ENCODE data around the gene ZNF837. TPM values are rescaled to one million over a fixed set of nuclear protein-coding genes. Genes with fewer than 3 reads are reported as not detected.

The ZNF837 gene
- total RNA-seq, 4 donors from 2014 or later, result 2.4 to 6.7 (median 3.3) TPM

- Histone ChIP-seq H3K36me3 (peaks cover 0 to 71% (median 14%) of the 10 kb centered on the region in 3 donors), H3K9me3 (no peaks in the 10 kb centered on the region)
- WGBS, 2 donors, result 83 to 93% methylated on average over 17 to 24 of the region's 30 CpGs
Measured at GRCh38 chr19:58338825-58339558, 41.8 kb downstream of the ZNF837 start.

GRCh38 chr19:58338336-58338735 lies 42.5 kb downstream of the ZNF837 start:
- Histone ChIP-seq H3K9me3 (no peaks in the 10 kb centered on the region), H3K27ac (no peak overlapping the region), H3K27me3 (no peaks in the 10 kb centered on the region), H3K4me1 (no peaks in the 10 kb centered on the region), H3K36me3 (peaks cover 0 to 71% (median 14%) of the 10 kb centered on the region in 3 donors), H3K4me3 (no peak overlapping the region)
- DNase-seq, result no peak
- no peak for TF ChIP-seq CTCF (IDR thresholded peaks at IDR 0.05)
- no peak for TF ChIP-seq POLR2A (IDR thresholded peaks at IDR 0.05)
- WGBS, 2 donors, result 94 to 98% methylated on average over 6 to 8 of the region's 11 CpGs
- intact Hi-C loops (cut with DNase I), result no loop called here

More at GRCh38 chr19:58338825-58339558, 41.8 kb downstream of the ZNF837 start:
- Histone ChIP-seq H3K4me3 (no peak overlapping the region), H3K27ac (no peak overlapping the region), H3K27me3 (no peaks in the 10 kb centered on the region), H3K4me1 (no peaks in the 10 kb centered on the region)
- DNase-seq, result no peak
- intact Hi-C loops (cut with DNase I), result no loop called here
- no peak for TF ChIP-seq CTCF (IDR thresholded peaks at IDR 0.05)
- no peak for TF ChIP-seq POLR2A (IDR thresholded peaks at IDR 0.05)

GRCh38 chr19:58336820-58337219 lies 44.0 kb downstream of the ZNF837 start:
- no peak for TF ChIP-seq CTCF (IDR thresholded peaks at IDR 0.05)
- no peak for TF ChIP-seq POLR2A (IDR thresholded peaks at IDR 0.05)
- no peak for DNase-seq
- no peak overlapping the region for H3K27ac ChIP-seq
- H3K36me3 ChIP-seq, result peaks cover 0 to 70% (median 14%) of the 10 kb centered on the region in 3 donors
- no peak overlapping the region for H3K4me3 ChIP-seq
- intact Hi-C loops (cut with DNase I), result no loop called here
- no peaks in the 10 kb centered on the region for H3K9me3 ChIP-seq
- WGBS, 2 donors, result 89 to 100% methylated on average over 4 of the region's 4 CpGs
- no peaks in the 10 kb centered on the region for H3K4me1 ChIP-seq
- H3K27me3 ChIP-seq, result no peaks in the 10 kb centered on the region

- intact Hi-C loops (cut with DNase I), result no loop called here
- WGBS, 2 donors, result 100% methylated on average over 1 of the region's 1 CpG; no CpG with 5 or more reads in 1 of the 2 donors
- Histone ChIP-seq H3K27ac (no peak overlapping the region), H3K27me3 (no peaks in the 10 kb centered on the region), H3K4me1 (no peaks in the 10 kb centered on the region), H3K36me3 (peaks cover 0 to 64% (median 14%) of the 10 kb centered on the region in 3 donors), H3K9me3 (no peaks in the 10 kb centered on the region), H3K4me3 (no peak overlapping the region)
- no peak for TF ChIP-seq CTCF (IDR thresholded peaks at IDR 0.05)
- no peak for TF ChIP-seq POLR2A (IDR thresholded peaks at IDR 0.05)
- DNase-seq, result no peak
Measured at GRCh38 chr19:58336216-58336615, 44.6 kb downstream of the ZNF837 start.

- H3K36me3 ChIP-seq, result peaks cover 0 to 58% (median 14%) of the 10 kb centered on the region in 3 donors
- no peaks in the 10 kb centered on the region for H3K4me1 ChIP-seq
- H3K27me3 ChIP-seq, result no peaks in the 10 kb centered on the region
- H3K4me3 ChIP-seq, result no peak overlapping the region
- intact Hi-C loops (cut with DNase I), result no loop called here
- H3K9me3 ChIP-seq, result no peaks in the 10 kb centered on the region
- no peak for TF ChIP-seq POLR2A (IDR thresholded peaks at IDR 0.05)
- TF ChIP-seq CTCF (IDR thresholded peaks at IDR 0.05), result no peak
- WGBS, 2 donors, result 50 to 63% methylated on average over 1 to 2 of the region's 3 CpGs
- DNase-seq, result no peak
- no peak overlapping the region for H3K27ac ChIP-seq
Measured at GRCh38 chr19:58335630-58336029, 45.2 kb downstream of the ZNF837 start.
